PFSK-1 (cell line): ENCODE data around the gene PLEKHA5.

Experiments
- FOXP2 ChIP-seq: optimal IDR thresholded peaks from 2 replicates; pipeline ENCODE3; 2011; ENCODE audit warnings: borderline replicate concordance, control low read depth, inconsistent platforms; ENCODE audit not compliant: insufficient read depth; ENCODE audit errors: extremely low read length, extremely low read depth
- POLR2AphosphoS5 ChIP-seq: IDR thresholded peaks from 2 replicates; pipeline ENCODE4 v1.6.1; 2012; ENCODE audit warnings: low read depth, mild to moderate bottlenecking, control low read depth, low read length, moderate library complexity
- SIN3A ChIP-seq: IDR thresholded peaks from 2 replicates; pipeline ENCODE4 v1.6.1; 2012; ENCODE audit warnings: mild to moderate bottlenecking, low read length, moderate library complexity, borderline replicate concordance; ENCODE audit not compliant: insufficient read depth
- TAF1 ChIP-seq: IDR thresholded peaks from 2 replicates; pipeline ENCODE4 v1.6.1; 2012; ENCODE audit warnings: low read length, control low read depth, borderline replicate concordance; ENCODE audit not compliant: insufficient read depth
- TF ChIP-seq, protein P1 (sequence below), 2 experiments: IDR thresholded peaks; 2 replicates each; pipeline versions ENCODE4 v1.6.1 to v1.8.0; 2011 to 2012; ENCODE audit warnings: low read depth in 2 of 2, low read length in 2 of 2, control low read depth in 1 of 2, inconsistent platforms in 1 of 2, mild to moderate bottlenecking in 1 of 2, moderate library complexity in 1 of 2; ENCODE audit not compliant: insufficient read depth in 1 of 2

PLEKHA5 gene

DNA sequence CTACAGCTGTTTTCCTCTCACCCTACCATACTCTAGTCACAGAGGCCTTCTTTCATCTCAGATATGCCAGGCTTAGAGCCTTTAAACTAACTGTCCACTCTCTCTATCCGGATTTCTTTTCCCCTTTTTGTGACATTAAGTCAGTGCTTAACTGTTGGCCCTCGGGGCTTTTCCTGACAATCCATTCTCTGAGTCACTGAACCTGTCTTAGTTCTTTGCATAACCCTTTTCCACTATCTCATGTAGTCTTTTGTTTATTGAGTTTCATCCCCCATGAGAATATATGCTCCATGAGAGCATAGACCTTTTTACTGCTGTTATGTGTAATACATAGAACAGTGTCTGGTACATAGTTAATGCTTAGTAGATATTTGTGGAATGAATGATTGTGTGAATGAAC is 68.7 kb downstream of the PLEKHA5 start:
- TF ChIP-seq TAF1 (no peak), FOXP2 (no peak), SIN3A (no peak), POLR2AphosphoS5 (no peak)
- TF ChIP-seq, protein P1, sequence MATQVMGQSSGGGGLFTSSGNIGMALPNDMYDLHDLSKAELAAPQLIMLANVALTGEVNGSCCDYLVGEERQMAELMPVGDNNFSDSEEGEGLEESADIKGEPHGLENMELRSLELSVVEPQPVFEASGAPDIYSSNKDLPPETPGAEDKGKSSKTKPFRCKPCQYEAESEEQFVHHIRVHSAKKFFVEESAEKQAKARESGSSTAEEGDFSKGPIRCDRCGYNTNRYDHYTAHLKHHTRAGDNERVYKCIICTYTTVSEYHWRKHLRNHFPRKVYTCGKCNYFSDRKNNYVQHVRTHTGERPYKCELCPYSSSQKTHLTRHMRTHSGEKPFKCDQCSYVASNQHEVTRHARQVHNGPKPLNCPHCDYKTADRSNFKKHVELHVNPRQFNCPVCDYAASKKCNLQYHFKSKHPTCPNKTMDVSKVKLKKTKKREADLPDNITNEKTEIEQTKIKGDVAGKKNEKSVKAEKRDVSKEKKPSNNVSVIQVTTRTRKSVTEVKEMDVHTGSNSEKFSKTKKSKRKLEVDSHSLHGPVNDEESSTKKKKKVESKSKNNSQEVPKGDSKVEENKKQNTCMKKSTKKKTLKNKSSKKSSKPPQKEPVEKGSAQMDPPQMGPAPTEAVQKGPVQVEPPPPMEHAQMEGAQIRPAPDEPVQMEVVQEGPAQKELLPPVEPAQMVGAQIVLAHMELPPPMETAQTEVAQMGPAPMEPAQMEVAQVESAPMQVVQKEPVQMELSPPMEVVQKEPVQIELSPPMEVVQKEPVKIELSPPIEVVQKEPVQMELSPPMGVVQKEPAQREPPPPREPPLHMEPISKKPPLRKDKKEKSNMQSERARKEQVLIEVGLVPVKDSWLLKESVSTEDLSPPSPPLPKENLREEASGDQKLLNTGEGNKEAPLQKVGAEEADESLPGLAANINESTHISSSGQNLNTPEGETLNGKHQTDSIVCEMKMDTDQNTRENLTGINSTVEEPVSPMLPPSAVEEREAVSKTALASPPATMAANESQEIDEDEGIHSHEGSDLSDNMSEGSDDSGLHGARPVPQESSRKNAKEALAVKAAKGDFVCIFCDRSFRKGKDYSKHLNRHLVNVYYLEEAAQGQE (IDR thresholded peaks at IDR 0.05; ENCODE audit: insufficient read depth in 1 of 2, low read depth in 2 of 2, low read length in 2 of 2), result no peak

DNA sequence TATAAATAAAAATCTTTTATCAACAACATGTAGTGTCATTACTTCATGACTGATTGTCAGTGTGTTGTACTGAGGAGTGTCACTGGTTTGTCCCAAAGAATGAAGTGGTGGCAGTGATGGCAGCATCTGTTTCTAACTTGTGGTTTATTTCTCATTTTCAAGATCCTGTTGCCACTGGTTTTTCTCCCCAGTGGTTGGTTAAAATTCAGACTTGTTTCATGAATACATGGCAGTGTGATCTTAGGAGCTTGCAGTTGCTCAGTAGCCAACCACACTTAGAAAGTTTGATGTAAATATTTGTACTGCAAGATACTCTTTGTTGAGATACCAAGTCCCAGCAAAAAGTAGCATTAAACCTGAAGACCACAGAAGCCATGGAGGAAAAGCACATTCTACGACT is 69.8 kb downstream of the PLEKHA5 start:
- TF ChIP-seq TAF1 (no peak), POLR2AphosphoS5 (no peak), FOXP2 (no peak), SIN3A (no peak)
- TF ChIP-seq, protein P1 (IDR thresholded peaks at IDR 0.05; ENCODE audit: insufficient read depth in 1 of 2, low read depth in 2 of 2, low read length in 2 of 2), result no peak

DNA sequence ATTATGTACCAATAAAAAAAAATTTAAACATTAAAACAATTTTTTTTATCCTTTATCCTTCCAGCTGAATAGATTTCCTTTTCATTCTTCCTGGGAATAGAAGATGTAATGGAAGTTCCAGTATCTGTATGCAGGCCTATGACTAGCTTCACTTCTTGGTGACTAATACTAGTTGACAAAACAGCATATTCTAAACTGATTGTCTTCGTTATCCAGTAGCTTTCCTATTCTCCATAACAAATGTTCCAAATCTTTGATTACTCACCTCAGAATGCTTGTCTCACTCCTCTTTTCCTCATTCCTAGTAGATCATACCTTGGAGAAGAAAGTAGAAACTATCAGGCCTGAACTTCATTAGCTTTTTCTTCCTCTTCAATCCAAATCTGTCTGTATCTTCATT is 70.7 kb downstream of the PLEKHA5 start:
- TF ChIP-seq, protein P1 (IDR thresholded peaks at IDR 0.05; ENCODE audit: insufficient read depth in 1 of 2, low read depth in 2 of 2, low read length in 2 of 2), result no peak
- TF ChIP-seq SIN3A (no peak), TAF1 (no peak), FOXP2 (no peak), POLR2AphosphoS5 (no peak)

DNA sequence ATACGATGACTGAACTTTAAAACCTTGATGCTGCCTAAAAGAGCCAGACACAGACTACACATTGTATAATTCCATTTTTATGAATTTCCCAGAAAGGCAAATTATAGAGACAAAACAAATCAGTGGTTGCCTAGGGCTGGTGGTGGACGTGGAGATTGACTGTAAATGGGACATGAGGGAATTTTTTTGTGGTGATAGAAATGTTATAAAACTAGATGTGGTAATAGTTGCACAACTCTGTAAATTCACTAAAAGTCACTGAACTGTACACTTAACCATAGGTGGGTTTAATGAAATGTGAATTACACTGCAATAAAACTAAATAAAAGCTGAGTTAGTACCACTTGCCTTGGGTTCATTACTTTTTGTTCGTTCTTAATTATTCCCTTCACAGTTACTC is 72.1 kb downstream of the PLEKHA5 start:
- TF ChIP-seq POLR2AphosphoS5 (no peak), FOXP2 (no peak), TAF1 (no peak), SIN3A (no peak)
- TF ChIP-seq, protein P1 (IDR thresholded peaks at IDR 0.05; ENCODE audit: insufficient read depth in 1 of 2, low read depth in 2 of 2, low read length in 2 of 2), result no peak

GRCh38 chr12:19203013-19203412 is 73.5 kb downstream of the PLEKHA5 start:
- TF ChIP-seq POLR2AphosphoS5 (no peak), SIN3A (no peak), TAF1 (no peak), FOXP2 (no peak)
- TF ChIP-seq, protein P1 (IDR thresholded peaks at IDR 0.05; ENCODE audit: insufficient read depth in 1 of 2, low read depth in 2 of 2, low read length in 2 of 2), result no peak
